22Rv1 (cell line): ENCODE measurements around the gene ADGRE2.
A peak's percentile ranks its signal among the peaks of the same experiment; 100 is the strongest.

Experiments
- ZFX ChIP-seq: fragments of 450-650 bp; IDR thresholded peaks from 2 replicates; pipeline ENCODE4 v1.6.1; 2017; ENCODE audit warnings: antibody characterized with exemption, borderline replicate concordance
- TF ChIP-seq, protein P1 (sequence below): fragments of 450-650 bp; IDR thresholded peaks from 2 replicates; pipeline ENCODE4 v1.5.1; 2017; ENCODE audit warnings: mild to moderate bottlenecking

DNA sequence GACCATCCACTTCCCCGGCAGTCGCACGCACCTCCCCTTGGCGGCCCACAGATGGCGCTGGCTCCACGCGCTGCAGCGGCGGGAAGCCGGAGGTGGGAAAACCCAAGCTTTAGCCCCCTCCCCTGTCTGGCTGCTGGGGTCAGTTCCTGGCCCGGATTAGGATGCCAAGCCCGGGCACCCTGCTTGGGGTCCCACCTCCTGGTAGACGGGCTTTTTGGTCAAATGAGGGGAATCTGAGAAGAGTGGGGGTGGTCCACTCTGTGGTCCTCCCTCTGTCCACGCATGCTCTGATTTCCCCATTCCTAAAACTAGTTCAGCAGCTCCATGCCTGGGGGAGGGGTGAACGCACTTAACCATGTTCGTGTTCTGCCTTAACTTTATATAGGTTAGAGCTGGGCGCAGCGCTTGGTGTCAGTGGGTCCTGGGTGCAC lies 8.1 kb upstream of the ADGRE2 start:
- TF ChIP-seq, protein P1, sequence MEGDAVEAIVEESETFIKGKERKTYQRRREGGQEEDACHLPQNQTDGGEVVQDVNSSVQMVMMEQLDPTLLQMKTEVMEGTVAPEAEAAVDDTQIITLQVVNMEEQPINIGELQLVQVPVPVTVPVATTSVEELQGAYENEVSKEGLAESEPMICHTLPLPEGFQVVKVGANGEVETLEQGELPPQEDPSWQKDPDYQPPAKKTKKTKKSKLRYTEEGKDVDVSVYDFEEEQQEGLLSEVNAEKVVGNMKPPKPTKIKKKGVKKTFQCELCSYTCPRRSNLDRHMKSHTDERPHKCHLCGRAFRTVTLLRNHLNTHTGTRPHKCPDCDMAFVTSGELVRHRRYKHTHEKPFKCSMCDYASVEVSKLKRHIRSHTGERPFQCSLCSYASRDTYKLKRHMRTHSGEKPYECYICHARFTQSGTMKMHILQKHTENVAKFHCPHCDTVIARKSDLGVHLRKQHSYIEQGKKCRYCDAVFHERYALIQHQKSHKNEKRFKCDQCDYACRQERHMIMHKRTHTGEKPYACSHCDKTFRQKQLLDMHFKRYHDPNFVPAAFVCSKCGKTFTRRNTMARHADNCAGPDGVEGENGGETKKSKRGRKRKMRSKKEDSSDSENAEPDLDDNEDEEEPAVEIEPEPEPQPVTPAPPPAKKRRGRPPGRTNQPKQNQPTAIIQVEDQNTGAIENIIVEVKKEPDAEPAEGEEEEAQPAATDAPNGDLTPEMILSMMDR, result peak; percentile 76
- no peak for TF ChIP-seq ZFX
